HG03520 (cell line): ENCODE results near the gene NTN3.

Source experiments
- ATAC-seq: cut with Tn5 transposase; IDR thresholded peaks from one replicate; pipeline ENCODE4 v1.9.1; 2021; ENCODE audit warnings: mild to moderate bottlenecking, moderate library complexity; ENCODE audit not compliant: unreplicated experiment

Gene NTN3

DNA sequence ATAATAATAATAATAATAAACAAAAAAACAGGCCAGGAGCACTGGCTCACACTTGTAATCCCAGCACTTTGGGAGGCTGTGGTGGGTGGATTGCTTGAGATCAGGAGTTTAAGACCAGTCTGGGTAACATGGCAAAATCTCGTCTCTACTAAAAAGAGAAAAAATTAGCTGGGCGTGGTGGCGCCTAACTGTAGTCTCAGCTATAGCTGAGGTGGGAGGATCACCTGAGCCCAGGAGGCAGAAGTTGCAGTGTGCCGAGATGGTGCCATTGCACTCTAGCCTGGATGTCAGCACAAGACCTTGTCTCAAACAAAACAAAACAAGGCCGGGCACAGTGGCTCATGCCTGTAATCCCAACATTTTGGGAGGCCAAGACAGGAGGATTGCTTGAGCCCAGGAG lies 23.9 kb downstream of the NTN3 start:
- no peak for ATAC-seq

DNA sequence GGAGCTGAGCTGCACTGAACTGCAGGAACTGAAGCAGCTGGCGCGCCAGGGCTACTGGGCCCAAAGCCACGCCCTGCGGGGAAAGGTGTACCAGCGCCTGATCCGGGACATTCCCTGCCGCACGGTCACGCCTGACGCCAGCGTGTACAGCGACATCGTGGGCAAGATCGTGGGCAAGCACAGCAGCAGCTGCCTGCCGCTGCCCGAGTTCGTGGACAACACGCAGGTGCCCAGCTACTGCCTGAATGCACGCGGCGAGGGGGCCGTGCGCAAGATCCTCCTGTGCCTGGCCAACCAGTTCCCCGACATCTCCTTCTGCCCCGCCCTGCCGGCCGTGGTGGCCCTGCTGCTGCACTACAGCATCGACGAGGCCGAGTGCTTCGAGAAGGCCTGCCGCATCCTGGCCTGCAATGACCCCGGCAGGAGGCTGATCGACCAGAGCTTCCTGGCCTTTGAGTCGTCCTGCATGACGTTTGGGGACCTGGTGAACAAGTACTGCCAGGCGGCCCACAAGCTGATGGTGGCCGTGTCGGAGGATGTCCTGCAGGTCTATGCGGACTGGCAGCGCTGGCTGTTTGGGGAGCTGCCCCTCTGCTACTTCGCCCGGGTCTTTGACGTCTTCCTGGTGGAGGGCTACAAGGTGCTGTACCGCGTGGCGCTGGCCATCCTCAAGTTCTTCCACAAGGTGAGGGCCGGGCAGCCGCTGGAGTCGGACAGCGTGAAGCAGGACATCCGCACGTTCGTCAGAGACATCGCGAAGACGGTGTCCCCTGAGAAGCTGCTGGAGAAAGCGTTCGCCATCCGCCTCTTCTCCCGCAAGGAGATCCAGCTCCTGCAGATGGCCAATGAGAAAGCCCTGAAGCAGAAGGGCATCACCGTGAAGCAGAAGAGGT lies 25.4 kb downstream of the NTN3 start:
- ATAC-seq = no peak

- no peak for ATAC-seq
Measured at GRCh38 chr16:2497116-2497630, 26.1 kb downstream of the NTN3 start.

GRCh38 chr16:2497695-2498484 lies 26.8 kb downstream of the NTN3 start:
- ATAC-seq = no peak

DNA sequence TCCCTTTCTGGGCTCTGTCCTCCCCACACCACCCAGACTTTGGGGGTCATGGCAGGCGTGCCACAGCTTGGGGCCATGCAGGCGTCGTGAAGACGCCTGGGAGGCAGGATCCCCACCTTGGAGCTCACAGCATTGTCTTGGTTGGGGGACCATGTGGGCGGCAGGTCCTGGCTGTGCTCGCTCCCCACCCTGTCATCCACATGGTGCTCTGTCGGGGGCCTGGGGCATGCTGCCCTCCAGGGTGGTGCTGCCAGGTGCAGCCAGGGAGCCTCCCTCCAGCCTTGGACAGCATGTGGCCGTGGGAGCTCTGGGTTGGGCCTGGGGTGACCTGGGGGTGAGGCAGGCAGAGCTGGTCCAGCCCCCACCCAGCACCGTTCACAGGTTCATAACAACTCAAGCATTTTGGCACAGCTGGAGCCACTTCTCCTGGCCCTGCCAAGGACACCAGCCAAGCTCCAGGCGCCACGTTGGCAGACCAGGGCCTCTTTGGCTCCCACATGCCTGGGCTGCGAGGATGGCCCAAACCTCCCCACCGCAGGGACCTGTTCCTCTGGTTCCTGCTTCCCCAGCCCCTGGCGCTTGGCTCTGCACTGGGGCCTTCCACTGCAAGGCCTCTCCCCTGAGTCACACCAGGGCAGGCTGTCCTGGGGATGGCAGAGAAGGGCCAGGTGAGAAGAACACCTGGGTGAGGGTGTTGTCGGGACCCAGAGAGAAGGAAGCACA lies 27.6 kb downstream of the NTN3 start:
- ATAC-seq = no peak

- ATAC-seq = no peak
Measured at GRCh38 chr16:2499454-2499853, 28.4 kb downstream of the NTN3 start.

- ATAC-seq = no peak
Measured at GRCh38 chr16:2499890-2500429, 28.9 kb downstream of the NTN3 start.

DNA sequence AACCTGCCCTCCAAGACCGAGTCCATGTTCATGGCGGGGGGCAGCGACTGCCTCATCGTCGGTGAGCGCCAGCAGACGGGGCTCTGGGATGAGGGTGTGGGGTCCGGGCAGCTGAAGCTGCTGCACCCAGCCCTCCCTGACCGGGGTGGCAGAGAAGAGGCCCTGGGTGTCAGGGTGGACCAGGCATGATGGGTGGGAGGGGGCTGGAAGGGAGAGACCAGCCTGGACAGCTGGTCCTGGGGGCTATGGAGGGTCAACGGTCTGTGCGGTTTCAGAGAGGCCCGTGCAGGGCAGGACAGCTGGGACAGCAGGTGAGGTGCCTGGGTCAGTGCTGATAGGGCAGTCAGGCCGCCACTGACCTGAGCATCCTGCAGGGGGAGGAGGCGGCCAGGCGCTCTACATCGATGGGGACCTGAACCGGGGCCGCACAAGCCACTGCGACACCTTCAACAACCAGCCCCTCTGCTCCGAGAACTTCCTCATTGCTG lies 29.4 kb downstream of the NTN3 start:
- ATAC-seq = no peak

DNA sequence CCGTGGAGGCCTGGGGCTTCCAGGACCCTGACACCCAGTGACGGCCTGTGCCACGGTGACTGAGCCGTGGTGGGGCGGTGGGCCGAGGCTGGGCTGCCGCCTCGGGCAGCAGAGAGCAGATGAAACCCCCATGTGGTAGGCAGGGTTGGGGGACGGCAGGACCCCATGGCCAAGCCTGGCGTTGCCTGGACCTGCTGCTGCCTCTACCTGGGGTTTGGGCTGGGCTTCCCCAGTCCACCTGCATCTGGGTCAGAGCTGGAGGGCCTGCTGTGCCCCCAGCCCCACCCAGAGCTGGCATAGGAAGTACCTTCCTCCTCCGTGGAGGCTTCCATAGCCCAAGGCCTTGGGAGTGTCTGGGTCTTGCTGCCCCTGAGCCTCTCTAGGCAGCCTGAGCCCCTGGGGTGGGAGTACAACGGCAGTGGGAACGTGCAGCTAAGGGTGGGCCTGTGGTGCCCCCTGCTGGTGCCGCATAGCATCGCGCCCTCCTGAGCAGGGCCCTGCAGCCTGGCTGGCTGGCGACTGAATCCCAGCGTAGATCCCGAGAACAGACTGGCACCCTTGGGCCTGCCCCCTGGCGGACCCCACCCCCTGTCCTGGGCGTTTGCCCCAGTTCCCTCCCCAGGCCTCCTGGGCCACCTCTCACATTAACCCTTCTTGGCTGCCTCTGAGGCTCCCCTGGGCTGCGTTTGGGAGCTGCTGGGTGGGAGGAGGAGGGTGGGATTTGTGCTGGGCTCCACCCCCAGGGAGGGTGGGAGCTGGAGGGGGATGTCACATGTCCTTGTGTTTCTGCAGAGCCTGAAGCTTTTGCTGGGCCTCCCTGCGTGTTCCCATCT lies 30.0 kb downstream of the NTN3 start:
- ATAC-seq = no peak

- ATAC-seq = no peak
Measured at GRCh38 chr16:2501946-2502895, 31.1 kb downstream of the NTN3 start.

- no peak for ATAC-seq
Measured at GRCh38 chr16:2505695-2506094, 34.6 kb downstream of the NTN3 start.

DNA sequence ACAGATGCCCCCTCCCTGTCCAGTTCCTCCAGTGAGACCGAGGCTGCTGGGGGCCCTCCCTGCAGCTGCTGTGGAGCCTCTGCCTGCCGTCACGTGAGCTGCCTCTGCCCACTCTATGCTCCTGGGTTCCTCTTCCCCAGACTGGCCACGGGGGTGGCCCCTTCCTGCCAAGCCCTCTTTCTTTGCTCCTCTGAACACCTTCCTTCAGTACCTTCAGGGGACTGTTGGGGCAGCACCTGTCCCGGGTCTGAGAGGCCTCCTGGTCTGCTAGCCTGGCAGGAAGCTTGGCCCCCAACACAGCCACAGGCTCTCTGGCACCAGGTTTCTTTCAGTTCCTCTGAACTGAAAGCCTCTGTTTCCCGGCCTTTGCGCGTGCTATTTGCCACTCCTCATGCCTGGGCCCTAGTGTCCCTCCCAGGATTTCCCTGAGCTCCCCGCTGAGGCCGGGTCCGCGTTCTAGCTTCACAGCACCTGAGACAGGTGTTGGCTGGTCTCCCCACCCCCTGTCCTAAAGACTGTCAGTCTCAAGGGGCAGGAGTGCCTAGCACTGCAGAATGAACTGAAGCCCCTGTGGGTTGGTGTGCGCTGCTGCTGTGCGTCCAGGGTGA lies 36.1 kb downstream of the NTN3 start:
- no peak for ATAC-seq

- no peak for ATAC-seq
Measured at GRCh38 chr16:2507665-2508064, 36.6 kb downstream of the NTN3 start.

DNA sequence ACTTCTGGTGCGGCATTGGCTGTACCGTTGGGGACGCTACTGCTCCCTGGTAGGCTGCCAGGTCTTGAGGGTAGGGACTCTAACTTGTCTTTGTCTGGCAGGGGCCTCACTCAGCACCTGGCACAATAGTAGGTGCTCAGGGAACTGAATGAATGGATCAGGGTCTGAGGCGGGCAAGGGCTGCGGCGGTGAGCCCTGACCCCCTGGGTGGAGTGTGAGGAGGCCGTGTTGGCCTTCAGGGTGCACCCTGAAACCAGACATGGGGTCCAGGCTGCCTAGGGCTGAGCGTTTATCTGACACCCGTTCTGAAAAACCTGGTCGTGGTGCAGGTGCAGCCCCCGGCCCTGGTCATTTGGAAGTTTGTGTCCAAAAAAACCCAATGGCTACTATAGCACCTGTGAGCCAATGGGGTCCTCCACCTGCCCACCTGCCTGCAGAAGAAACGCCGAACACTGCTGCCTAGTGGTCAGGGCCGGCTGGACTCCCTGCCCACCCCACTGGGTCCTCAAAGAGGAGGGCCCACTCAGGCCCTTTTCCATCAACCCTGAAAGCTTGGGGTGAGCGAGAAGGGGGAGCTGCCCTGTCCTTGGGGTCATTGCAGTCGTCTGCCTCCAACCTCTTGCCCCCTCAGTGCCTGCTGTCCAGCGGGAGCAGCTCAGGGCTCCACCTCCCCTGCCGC lies 37.8 kb downstream of the NTN3 start:
- no peak for ATAC-seq

DNA sequence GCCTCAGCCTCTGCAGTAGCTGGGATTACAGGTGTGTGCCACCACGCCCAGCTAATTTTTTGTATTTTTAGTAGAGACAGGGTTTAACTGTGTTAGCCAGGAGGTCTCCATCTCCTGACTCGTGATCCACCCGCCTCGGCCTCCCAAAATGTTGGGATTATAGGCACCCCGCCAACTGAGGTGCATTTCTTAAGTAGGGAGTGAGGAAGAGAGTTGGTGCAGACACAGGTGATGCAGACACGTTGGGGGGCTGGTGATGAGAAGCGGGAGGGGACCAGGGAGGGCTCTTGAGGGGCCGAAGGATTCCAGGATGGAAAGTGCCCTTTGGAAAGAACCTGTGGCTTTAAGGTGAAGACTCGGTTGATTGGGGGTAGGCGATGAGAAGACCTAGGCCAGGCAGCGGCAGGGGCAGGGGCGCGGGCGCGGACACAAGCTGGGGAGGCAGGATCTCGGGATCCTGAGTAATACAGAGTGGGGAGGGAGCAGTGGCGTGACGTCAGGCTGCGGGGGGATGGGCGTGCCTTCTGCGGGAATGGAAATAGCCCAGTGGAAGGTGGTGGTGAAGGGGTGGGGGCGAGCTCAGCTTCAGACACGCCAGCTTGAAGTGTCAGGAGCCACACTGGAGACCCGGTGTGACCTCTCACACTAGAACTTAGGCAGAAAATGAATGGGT lies 40.2 kb downstream of the NTN3 start:
- ATAC-seq = no peak

DNA sequence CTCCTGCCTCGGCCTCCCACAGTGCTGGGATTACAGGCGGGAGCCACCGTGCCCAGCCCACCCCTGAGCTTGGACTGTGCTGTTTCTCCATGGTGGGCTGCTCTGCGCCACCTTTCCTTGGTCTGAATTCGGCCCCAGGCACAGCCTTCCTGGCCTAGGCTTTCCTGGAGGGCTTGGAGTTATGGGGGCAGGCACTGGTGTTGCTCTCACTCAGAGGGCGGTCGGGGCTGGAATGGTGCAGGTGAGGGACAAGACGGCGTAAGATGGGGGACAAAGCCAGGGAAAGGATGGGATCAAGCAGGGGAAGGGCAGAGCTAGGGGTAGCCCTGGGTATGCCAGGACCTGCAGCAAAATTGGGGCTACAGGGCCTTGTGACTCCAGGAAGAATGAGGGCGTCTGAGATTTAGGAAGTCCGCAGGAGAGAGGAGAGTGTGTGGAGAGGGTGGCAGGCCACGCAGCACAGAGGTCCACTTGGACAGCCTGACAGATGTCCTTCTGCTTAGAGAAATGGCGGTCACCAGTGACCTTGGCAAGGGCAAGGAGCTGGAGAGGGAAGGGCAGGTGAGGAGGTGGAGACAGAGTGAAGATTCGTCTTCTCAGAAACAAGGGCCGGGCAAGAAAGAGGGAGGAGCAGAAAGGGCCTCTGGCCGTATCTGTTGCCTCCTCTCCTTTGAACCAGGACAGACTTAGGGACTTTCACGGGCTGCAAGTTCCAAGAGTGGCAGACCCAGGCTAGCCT lies 41.1 kb downstream of the NTN3 start:
- ATAC-seq = no peak
